ENCODE measurements around the gene RALY. TPM values are rescaled to one million over a fixed set of nuclear protein-coding genes. Genes with fewer than 3 reads are reported as not detected.

The RALY gene
- total and polyA plus RNA-seq, 2 of the 4 experiments (the other 2 are of a cell fraction) = 46.2 to 115 TPM

DNA sequence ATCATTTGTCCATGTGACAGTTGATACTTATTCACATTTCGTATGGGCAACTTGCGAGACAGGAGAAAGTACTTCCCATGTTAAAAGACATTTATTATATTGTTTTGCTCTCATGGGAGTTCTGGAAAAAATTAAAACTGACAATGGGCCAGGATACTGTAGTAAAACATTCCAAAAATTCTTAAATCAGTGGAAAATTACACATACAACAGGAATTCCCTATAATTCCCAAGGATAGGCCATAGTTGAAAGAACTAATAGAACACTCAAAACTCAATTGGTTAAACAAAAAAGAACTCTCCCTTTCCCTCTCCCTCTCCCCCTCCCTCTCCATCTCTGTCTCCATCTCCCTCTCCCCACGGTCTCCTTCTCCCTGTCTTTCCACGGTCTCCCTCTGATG is 137.8 kb downstream of the RALY start:
- Histone ChIP-seq H3K4ac (ENCODE audit: low read depth, low read length) (no peak overlapping the region), H2BK120ac (ENCODE audit: low read depth, low read length) (no peak overlapping the region), H2AK5ac (ENCODE audit: low read depth, low read length) (no peak overlapping the region), H2BK15ac (ENCODE audit: low read depth, low read length) (no peak overlapping the region), H3K56ac (ENCODE audit: extremely low read depth, insufficient read depth, low read length) (no peak overlapping the region), H4K5ac (ENCODE audit: low read depth, low read length) (no peak overlapping the region), H3K9me1 (ENCODE audit: insufficient read depth, low read length) (no peaks in the 10 kb centered on the region), H3K9ac (ENCODE audit: low read depth, low read length) (no peak overlapping the region), H4K91ac (ENCODE audit: insufficient read depth, low read depth, low read length) (no peak overlapping the region), H2BK5ac (ENCODE audit: low read depth, low read length, poor library complexity, severe bottlenecking) (no peak overlapping the region), H3K27ac (ENCODE audit: insufficient read depth, low read length) (no peak overlapping the region), H3K4me2 (ENCODE audit: low read depth, low read length) (no peak overlapping the region), H2BK20ac (ENCODE audit: low read depth, low read length) (no peak overlapping the region), H3K18ac (ENCODE audit: low read depth, low read length) (no peak overlapping the region), H3K23ac (ENCODE audit: low read depth, low read length) (no peak overlapping the region), H3K4me3 (ENCODE audit: insufficient read depth, low read depth, low read length) (no peak overlapping the region), H3K79me1 (ENCODE audit: low read depth in 1 of 2, low read length in 2 of 2) (no peaks in the 10 kb centered on the region), H3K4me1 (ENCODE audit: control insufficient read depth, insufficient read depth, low read length) (no peaks in the 10 kb centered on the region), H4K8ac (ENCODE audit: low read depth in 2 of 2, low read length in 2 of 2) (no peak overlapping the region), H3K9me3 (ENCODE audit: control insufficient read depth, insufficient read depth, low read length) (no peaks in the 10 kb centered on the region), H3K14ac (replicated peaks; ENCODE audit: low read depth, low read length) (no peak overlapping the region), H2AK9ac (replicated peaks; ENCODE audit: low read depth, low read length, poor library complexity) (no peak overlapping the region), H3K36me3 (ENCODE audit: control insufficient read depth, insufficient read depth, low read length) (no peaks in the 10 kb centered on the region), H4K20me1 (ENCODE audit: insufficient read depth, low read length) (no peaks in the 10 kb centered on the region), H3K27me3 (ENCODE audit: control insufficient read depth, insufficient read depth, low read length) (no peaks in the 10 kb centered on the region; the same call in none of the 2 replicates), H2AFZ (replicated peaks; ENCODE audit: low read length, poor library complexity) (no peak overlapping the region)
- TF ChIP-seq SMC3 (IDR thresholded peaks at IDR 0.05; ENCODE audit: low read depth, low read length) = no peak
- no peak for TF ChIP-seq RCOR1 (IDR thresholded peaks at IDR 0.05; ENCODE audit: insufficient replicate concordance, low read length)
- TF ChIP-seq FOS (IDR thresholded peaks at IDR 0.05; ENCODE audit: low read depth, low read length) = no peak
- TF ChIP-seq, protein P1, sequence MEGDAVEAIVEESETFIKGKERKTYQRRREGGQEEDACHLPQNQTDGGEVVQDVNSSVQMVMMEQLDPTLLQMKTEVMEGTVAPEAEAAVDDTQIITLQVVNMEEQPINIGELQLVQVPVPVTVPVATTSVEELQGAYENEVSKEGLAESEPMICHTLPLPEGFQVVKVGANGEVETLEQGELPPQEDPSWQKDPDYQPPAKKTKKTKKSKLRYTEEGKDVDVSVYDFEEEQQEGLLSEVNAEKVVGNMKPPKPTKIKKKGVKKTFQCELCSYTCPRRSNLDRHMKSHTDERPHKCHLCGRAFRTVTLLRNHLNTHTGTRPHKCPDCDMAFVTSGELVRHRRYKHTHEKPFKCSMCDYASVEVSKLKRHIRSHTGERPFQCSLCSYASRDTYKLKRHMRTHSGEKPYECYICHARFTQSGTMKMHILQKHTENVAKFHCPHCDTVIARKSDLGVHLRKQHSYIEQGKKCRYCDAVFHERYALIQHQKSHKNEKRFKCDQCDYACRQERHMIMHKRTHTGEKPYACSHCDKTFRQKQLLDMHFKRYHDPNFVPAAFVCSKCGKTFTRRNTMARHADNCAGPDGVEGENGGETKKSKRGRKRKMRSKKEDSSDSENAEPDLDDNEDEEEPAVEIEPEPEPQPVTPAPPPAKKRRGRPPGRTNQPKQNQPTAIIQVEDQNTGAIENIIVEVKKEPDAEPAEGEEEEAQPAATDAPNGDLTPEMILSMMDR (conservative IDR thresholded peaks at IDR 0.05; ENCODE audit: low read depth, low read length) = no peak
- no peak for TF ChIP-seq CHD1 (IDR thresholded peaks at IDR 0.05; ENCODE audit: low read depth, low read length)
- no peak for TF ChIP-seq BHLHE40 (IDR thresholded peaks at IDR 0.05; ENCODE audit: low read depth, low read length)
- no peak for TF ChIP-seq MAZ (IDR thresholded peaks at IDR 0.05; ENCODE audit: borderline replicate concordance, low read depth, low read length)
- TF ChIP-seq, protein P2, sequence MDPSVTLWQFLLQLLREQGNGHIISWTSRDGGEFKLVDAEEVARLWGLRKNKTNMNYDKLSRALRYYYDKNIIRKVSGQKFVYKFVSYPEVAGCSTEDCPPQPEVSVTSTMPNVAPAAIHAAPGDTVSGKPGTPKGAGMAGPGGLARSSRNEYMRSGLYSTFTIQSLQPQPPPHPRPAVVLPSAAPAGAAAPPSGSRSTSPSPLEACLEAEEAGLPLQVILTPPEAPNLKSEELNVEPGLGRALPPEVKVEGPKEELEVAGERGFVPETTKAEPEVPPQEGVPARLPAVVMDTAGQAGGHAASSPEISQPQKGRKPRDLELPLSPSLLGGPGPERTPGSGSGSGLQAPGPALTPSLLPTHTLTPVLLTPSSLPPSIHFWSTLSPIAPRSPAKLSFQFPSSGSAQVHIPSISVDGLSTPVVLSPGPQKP (IDR thresholded peaks at IDR 0.05; ENCODE audit: borderline replicate concordance, low read depth, low read length) = no peak
- TF ChIP-seq NFE2L2 (IDR thresholded peaks at IDR 0.05; ENCODE audit: low read depth, low read length) = no peak
- no peak for TF ChIP-seq CEBPB (IDR thresholded peaks at IDR 0.05; ENCODE audit: low read depth, low read length)
- TF ChIP-seq RFX5 (IDR thresholded peaks at IDR 0.05; ENCODE audit: low read depth, low read length) = no peak
- no peak for TF ChIP-seq MXI1 (IDR thresholded peaks at IDR 0.05; ENCODE audit: borderline replicate concordance, low read depth, low read length)
- TF ChIP-seq RAD21 (IDR thresholded peaks at IDR 0.05; ENCODE audit: low read length) = no peak
- TF ChIP-seq POLR2A (IDR thresholded peaks at IDR 0.05; ENCODE audit: low read depth, low read length) = no peak
- TF ChIP-seq, protein P3, sequence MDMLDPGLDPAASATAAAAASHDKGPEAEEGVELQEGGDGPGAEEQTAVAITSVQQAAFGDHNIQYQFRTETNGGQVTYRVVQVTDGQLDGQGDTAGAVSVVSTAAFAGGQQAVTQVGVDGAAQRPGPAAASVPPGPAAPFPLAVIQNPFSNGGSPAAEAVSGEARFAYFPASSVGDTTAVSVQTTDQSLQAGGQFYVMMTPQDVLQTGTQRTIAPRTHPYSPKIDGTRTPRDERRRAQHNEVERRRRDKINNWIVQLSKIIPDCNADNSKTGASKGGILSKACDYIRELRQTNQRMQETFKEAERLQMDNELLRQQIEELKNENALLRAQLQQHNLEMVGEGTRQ (IDR thresholded peaks at IDR 0.05; ENCODE audit: low read depth, low read length) = no peak
- no peak for TF ChIP-seq MAFK (IDR thresholded peaks at IDR 0.05; ENCODE audit: low read depth, low read length)
- ATAC-seq (ENCODE audit: low read depth) = no peak
- dilution Hi-C loops (cut with HindIII; ENCODE audit: low sequenced_read_pairs, unreplicated experiment) (no loop called here), intact Hi-C loops (cut with micrococcal nuclease) (no loop called here), in situ Hi-C loops (cut with MboI; ENCODE audit: low sequenced_read_pairs) (loop anchor here (10.0 kb wide), 1 partner anchor 267 kb away; no protein-coding TSS in a partner anchor)
- POLR2A ChIA-PET (ENCODE audit: unreplicated experiment) = no interaction called here
- no TSS peak for BruUV-seq (replicated peaks)
- CTCF ChIA-PET = interaction anchor here (1.1 kb wide), 1 partner anchor 193 kb away, joined by 3 read pairs; no protein-coding TSS in a partner anchor
- DNase-seq = no peak
- 92% methylated on average over 2 of the region's 4 CpGs; no CpG with 5 or more reads in 1 of the 2 experiments for WGBS, 2 experiments (ENCODE audit: extremely low coverage in 2 of 2, insufficient read length in 1 of 2)

Data from IMR-90 (cell line).